Mammary epithelial cell (primary cell): ENCODE measurements around the gene FBXO15.

Source experiments
- CTCF ChIP-seq, 2 donors: IDR thresholded peaks in 1 of 2; conservative IDR thresholded peaks in 1 of 2; 2 replicates each; pipeline ENCODE4 v1.5.1; 2011 to 2012; ENCODE audit warnings: inconsistent platforms in 2 of 2, low read length in 2 of 2, mild to moderate bottlenecking in 2 of 2, control low read depth in 1 of 2, low read depth in 1 of 2; ENCODE audit not compliant: insufficient read depth in 1 of 2; ENCODE audit errors: extremely low read depth in 1 of 2
- EZH2 ChIP-seq: IDR thresholded peaks from 2 replicates; pipeline ENCODE4 v1.6.1; 2012; ENCODE audit warnings: low read length, inconsistent platforms, borderline replicate concordance

GRCh38 chr18:74062037-74062436 is 85.6 kb downstream of the FBXO15 start:
- TF ChIP-seq CTCF (conservative IDR thresholded peaks at IDR 0.05 in 1 of 2, IDR thresholded peaks at IDR 0.05 in 1 of 2; ENCODE audit: extremely low read depth in 1 of 2, insufficient read depth in 1 of 2, low read depth in 1 of 2, low read length in 2 of 2) (no peak), EZH2 (no peak)
